AG08395 (cell line): ENCODE results near the gene GNAI1.
A peak's percentile ranks its signal among the peaks of the same experiment; 100 is the strongest.

Source experiments
- DNase-seq: peaks from one replicate; pipeline ENCODE4 v3.0.0; 2012; ENCODE audit warnings: mixed read lengths, low spot score

GNAI1 gene

GRCh38 chr7:80159802-80160201 is 25.2 kb downstream of the GNAI1 start:
- DNase-seq, result no peak

- DNase-seq, result no peak
Measured at GRCh38 chr7:80161466-80161865, 26.8 kb downstream of the GNAI1 start.

GRCh38 chr7:80165177-80165576 is 30.5 kb downstream of the GNAI1 start:
- no peak for DNase-seq

GRCh38 chr7:80170445-80170844 is 35.8 kb downstream of the GNAI1 start:
- no peak for DNase-seq

GRCh38 chr7:80172387-80172786 is 37.8 kb downstream of the GNAI1 start:
- DNase-seq, result no peak

- DNase-seq, result no peak
Measured at GRCh38 chr7:80175744-80176143, 41.1 kb downstream of the GNAI1 start.

GRCh38 chr7:80181411-80181810 is 46.8 kb downstream of the GNAI1 start:
- no peak for DNase-seq

GRCh38 chr7:80182630-80183276 is 48.1 kb downstream of the GNAI1 start:
- no peak for DNase-seq

- no peak for DNase-seq
Measured at GRCh38 chr7:80183351-80183750, 48.7 kb downstream of the GNAI1 start.

- no peak for DNase-seq
Measured at GRCh38 chr7:80183900-80184685, 49.5 kb downstream of the GNAI1 start.

GRCh38 chr7:80184693-80185092 is 50.1 kb downstream of the GNAI1 start:
- DNase-seq, result no peak

- DNase-seq, result no peak
Measured at GRCh38 chr7:80185571-80185970, 50.9 kb downstream of the GNAI1 start.

GRCh38 chr7:80186721-80187120 is 52.1 kb downstream of the GNAI1 start:
- no peak for DNase-seq

GRCh38 chr7:80187279-80187678 is 52.6 kb downstream of the GNAI1 start:
- no peak for DNase-seq

- no peak for DNase-seq
Measured at GRCh38 chr7:80187727-80188126, 53.1 kb downstream of the GNAI1 start.

- no peak for DNase-seq
Measured at GRCh38 chr7:80189638-80190037, 55.0 kb downstream of the GNAI1 start.

GRCh38 chr7:80197627-80198026 is 63.0 kb downstream of the GNAI1 start:
- DNase-seq, result no peak

- DNase-seq, result no peak
Measured at GRCh38 chr7:80199051-80199450, 64.4 kb downstream of the GNAI1 start.

- no peak for DNase-seq
Measured at GRCh38 chr7:80204454-80204853, 69.8 kb downstream of the GNAI1 start.

- DNase-seq, result no peak
Measured at GRCh38 chr7:80204919-80205318, 70.3 kb downstream of the GNAI1 start.

- no peak for DNase-seq
Measured at GRCh38 chr7:80206763-80207162, 72.1 kb downstream of the GNAI1 start.

- peak; percentile 15 for DNase-seq
Measured at GRCh38 chr7:80207501-80207900, 72.9 kb downstream of the GNAI1 start.

GRCh38 chr7:80208700-80209099 is 74.1 kb downstream of the GNAI1 start:
- DNase-seq, result no peak

GRCh38 chr7:80210400-80210799 is 75.8 kb downstream of the GNAI1 start:
- no peak for DNase-seq
